Nephron progenitor cell (in vitro differentiated cells): Measurements from ENCODE around the gene INKA1.

ENCODE experiments used
- DNase-seq: peaks from one replicate; pipeline ENCODE4 v3.0.0; 2021
- H3K27ac Mint-ChIP-seq: 2 replicates; pipeline ENCODE4 v1.8.0; 2021; ENCODE audit warnings: mild to moderate bottlenecking, moderate library complexity, mixed read lengths
- H3K27me3 Mint-ChIP-seq: 2 replicates; pipeline ENCODE4 v1.8.0; 2021; ENCODE audit warnings: mild to moderate bottlenecking, low read depth, mixed read lengths; ENCODE audit not compliant: poor library complexity
- H3K36me3 Mint-ChIP-seq: 2 replicates; pipeline ENCODE4 v1.8.0; 2021; ENCODE audit warnings: low read depth, mixed read lengths
- H3K4me1 Mint-ChIP-seq: 2 replicates; pipeline ENCODE4 v1.8.0; 2021; ENCODE audit warnings: mixed read lengths
- H3K4me3 Mint-ChIP-seq: 2 replicates; pipeline ENCODE4 v1.8.0; 2021; ENCODE audit warnings: mild to moderate bottlenecking, moderate library complexity, mixed read lengths
- H3K9me3 Mint-ChIP-seq: 2 replicates; pipeline ENCODE4 v1.8.0; 2021; ENCODE audit warnings: mild to moderate bottlenecking, moderate library complexity, mixed read lengths
- CTCF ChIP-seq: fragments of 200-600 bp; sonication (generic); IDR thresholded peaks from 2 replicates; pipeline ENCODE4 v1.5.0; 2021; ENCODE audit warnings: antibody characterized with exemption

INKA1 gene

DNA sequence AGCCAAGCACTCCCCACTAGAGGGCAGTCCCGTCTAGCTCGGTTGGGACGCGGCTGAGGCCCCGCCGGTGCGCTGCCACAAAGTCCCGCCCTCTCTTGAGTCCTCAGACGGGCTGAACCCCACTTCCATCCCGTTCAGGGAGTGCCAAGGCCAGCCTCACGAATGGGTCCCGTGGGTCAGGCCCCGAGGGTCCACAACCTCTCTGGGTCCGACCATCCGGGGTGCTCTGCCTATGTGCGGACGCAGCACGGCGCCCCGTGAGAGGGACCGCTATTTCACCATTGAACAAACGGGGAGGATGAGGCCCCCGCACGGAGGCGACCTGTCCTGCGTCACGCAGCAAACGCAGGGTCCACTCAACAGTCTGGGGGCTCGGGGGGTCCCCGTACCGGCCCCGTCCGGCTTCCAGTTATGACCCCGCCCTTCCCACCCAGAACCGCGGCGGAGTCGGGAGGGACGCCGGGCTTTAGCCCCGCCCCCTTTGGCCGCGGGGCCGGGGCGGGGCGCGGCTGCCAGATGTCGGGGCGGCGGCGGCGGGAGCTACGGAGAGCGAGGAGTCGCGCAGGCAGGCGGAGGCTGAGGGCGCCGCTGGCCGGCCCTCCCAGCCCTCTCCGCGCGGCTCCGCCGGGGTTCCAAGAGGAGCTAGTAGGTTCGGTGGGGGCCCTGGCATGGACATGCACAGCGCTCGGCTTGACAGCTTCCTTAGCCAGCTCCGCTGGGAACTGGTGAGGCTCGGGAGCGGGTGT is at the start of gene INKA1:
INKA1 (plus strand) TSS at position 543 of the 746 bp plus-strand sequence; CDS start at position 675, 132 bp downstream.
- Mint-ChIP-seq H3K4me3 (peak within 1 kb of the TSS; percentile 87), H3K36me3 (no peaks in the 10 kb centered on the region), H3K27me3 (peaks cover 30% of the 10 kb centered on the region), H3K4me1 (peaks cover 59% of the 10 kb centered on the region), H3K27ac (peak within 1 kb of the TSS; percentile 93), H3K9me3 (no peaks in the 10 kb centered on the region)
- DNase-seq = peak; percentile 88
- TF ChIP-seq CTCF = peak; percentile 82

DNA sequence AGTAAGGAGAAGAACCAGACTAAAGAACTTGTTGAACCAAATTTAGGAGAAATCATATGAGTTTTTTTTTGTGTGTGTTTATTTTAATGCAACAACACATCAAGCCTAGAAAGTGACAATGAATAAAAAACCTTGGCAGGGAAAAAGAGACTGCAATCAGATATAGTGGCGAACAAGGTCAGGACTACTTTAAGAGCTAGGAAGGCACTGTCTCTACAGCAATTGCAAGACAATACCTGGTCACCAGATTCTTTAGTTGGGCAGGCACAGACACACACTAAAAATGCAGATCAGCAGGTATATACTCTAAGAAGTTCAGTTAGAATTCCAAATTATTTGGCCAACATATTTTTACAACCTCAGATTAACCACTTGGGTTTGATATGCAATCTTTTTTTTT is 48.5 kb upstream of the INKA1 start:
- no peak for TF ChIP-seq CTCF
- Mint-ChIP-seq H3K9me3 (no peaks in the 10 kb centered on the region), H3K4me1 (peaks cover 27% of the 10 kb centered on the region), H3K27me3 (no peaks in the 10 kb centered on the region), H3K4me3 (no peak overlapping the region), H3K36me3 (peaks cover 31% of the 10 kb centered on the region), H3K27ac (peak overlapping the region; percentile 16)
- no peak for DNase-seq

DNA sequence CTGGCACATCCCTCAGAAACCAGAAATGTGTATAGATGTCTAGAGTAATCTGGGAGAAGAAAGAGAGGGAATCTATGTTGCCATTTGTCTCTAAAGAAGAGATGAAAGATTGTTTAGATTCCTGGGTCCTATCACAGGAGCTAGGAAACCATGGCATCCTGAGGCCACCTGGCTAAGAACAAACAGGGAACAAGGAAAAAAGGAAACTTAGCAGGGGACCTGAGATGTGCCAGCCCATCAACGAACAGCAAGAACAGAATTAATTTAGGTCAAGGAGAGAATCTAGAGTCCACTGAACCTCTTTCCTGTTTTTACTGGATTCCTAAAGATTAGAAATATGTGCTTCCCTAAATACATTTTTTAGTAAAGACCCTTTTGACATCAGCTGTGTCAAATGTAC is 47.0 kb upstream of the INKA1 start:
- Mint-ChIP-seq H3K4me3 (no peak overlapping the region), H3K4me1 (peaks cover 21% of the 10 kb centered on the region), H3K27ac (peak overlapping the region; percentile 75), H3K9me3 (no peaks in the 10 kb centered on the region), H3K36me3 (peaks cover 21% of the 10 kb centered on the region), H3K27me3 (no peaks in the 10 kb centered on the region)
- no peak for TF ChIP-seq CTCF
- DNase-seq = no peak

DNA sequence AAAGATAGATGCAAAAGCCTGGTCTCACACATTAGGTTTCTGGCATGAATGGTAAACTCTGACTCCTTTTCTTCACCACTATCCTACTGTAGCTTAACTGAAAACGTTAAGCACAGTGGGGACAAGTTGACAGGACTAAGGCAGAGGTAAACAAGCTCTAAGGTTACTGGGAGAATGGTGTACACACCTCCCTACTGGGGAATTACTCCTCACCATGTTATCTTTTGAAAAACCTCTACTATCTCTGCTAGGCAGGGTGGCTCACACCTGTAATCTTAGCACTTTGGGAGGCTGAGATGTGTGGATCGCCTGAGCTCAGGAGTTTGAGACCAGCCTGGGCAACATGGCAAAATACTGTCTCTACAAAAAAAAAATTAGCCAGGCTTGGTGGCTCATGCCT is 45.9 kb upstream of the INKA1 start:
- peaks cover 21% of the 10 kb centered on the region for H3K4me1 Mint-ChIP-seq
- no peak for DNase-seq
- peak overlapping the region; percentile 90 for H3K27ac Mint-ChIP-seq
- H3K36me3 Mint-ChIP-seq = peaks cover 15% of the 10 kb centered on the region
- H3K4me3 Mint-ChIP-seq = no peak overlapping the region
- no peaks in the 10 kb centered on the region for H3K9me3 Mint-ChIP-seq
- H3K27me3 Mint-ChIP-seq = no peaks in the 10 kb centered on the region
- no peak for TF ChIP-seq CTCF

DNA sequence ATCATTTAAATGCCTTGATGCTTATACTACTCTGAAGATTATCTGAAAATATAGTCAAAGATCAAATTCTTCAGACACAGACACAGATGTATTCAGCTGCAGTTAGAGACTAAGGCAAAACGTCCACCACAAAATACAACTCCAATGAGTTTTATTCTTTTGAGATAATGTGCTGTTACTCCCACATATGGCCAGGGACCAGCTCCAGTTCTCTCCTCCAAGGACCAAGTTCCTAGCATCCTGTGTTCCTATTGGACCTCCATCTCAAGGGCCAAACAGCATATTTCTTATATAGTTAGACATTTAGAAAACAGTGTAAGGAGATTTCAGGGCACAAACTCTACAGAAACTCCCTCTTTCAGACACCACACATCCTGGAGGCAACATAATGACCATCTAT is 43.8 kb upstream of the INKA1 start:
- no peak overlapping the region for H3K4me3 Mint-ChIP-seq
- peaks cover 16% of the 10 kb centered on the region for H3K4me1 Mint-ChIP-seq
- DNase-seq = no peak
- peaks cover 14% of the 10 kb centered on the region for H3K36me3 Mint-ChIP-seq
- no peaks in the 10 kb centered on the region for H3K9me3 Mint-ChIP-seq
- peak overlapping the region; percentile 59 for H3K27ac Mint-ChIP-seq
- H3K27me3 Mint-ChIP-seq = no peaks in the 10 kb centered on the region
- no peak for TF ChIP-seq CTCF

DNA sequence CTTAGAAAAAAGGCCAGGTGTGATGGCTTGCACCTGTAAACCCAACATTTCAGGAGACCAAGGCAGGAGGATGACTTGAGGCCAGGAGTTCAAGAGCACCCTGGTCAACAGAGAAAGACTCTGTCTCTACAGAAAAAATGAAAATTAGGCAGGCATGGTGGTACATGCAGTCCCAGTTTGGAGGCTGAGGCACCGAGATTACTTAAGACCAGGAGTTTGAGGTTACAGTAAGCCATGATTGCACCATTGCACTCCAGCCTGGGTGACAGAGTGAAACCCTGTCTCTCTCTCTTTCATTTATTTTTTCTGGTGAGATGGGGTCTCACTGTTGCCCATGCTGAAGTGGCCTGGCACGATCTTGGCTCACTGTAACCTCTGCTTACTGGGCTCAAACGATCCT is 41.4 kb upstream of the INKA1 start:
- peaks cover 8% of the 10 kb centered on the region for H3K4me1 Mint-ChIP-seq
- H3K36me3 Mint-ChIP-seq = peaks cover 34% of the 10 kb centered on the region
- peaks cover 9% of the 10 kb centered on the region for H3K9me3 Mint-ChIP-seq
- no peak for TF ChIP-seq CTCF
- DNase-seq = no peak
- H3K27ac Mint-ChIP-seq = no peak overlapping the region
- no peaks in the 10 kb centered on the region for H3K27me3 Mint-ChIP-seq
- H3K4me3 Mint-ChIP-seq = no peak overlapping the region
